Stimulated activated CD8-positive, alpha-beta memory T cell treated with anti-CD3 and anti-CD28 coated beads, Interleukin-12 subunit alpha, Interleukin-12 subunit beta, amount 100 ng/mL, for 24 hours (primary cell): ENCODE data around the gene PDGFD.

ENCODE experiments used
- DNase-seq: peaks from one replicate; pipeline ENCODE4 v3.0.0-alpha.2; 2020; ENCODE audit errors: extremely low read depth

PDGFD gene

GRCh38 chr11:104093426-104094280, 70.3 kb downstream of the PDGFD start:
- no peak for DNase-seq

- no peak for DNase-seq
Measured at GRCh38 chr11:104092744-104093143, 71.2 kb downstream of the PDGFD start.

- DNase-seq = no peak
Measured at GRCh38 chr11:104091281-104092096, 72.5 kb downstream of the PDGFD start.

GRCh38 chr11:104090767-104091166, 73.2 kb downstream of the PDGFD start:
- DNase-seq = no peak

GRCh38 chr11:104089481-104089880, 74.5 kb downstream of the PDGFD start:
- DNase-seq = no peak

- DNase-seq = no peak
Measured at GRCh38 chr11:104086621-104087020, 77.3 kb downstream of the PDGFD start.

GRCh38 chr11:104078995-104079394, 85.0 kb downstream of the PDGFD start:
- DNase-seq = no peak

- no peak for DNase-seq
Measured at GRCh38 chr11:104078245-104078644, 85.7 kb downstream of the PDGFD start.

- DNase-seq = no peak
Measured at GRCh38 chr11:104076455-104076854, 87.5 kb downstream of the PDGFD start.

GRCh38 chr11:104075706-104076105, 88.2 kb downstream of the PDGFD start:
- no peak for DNase-seq

- DNase-seq = no peak
Measured at GRCh38 chr11:104075091-104075490, 88.9 kb downstream of the PDGFD start.

- DNase-seq = no peak
Measured at GRCh38 chr11:104073950-104074705, 89.8 kb downstream of the PDGFD start.

- DNase-seq = no peak
Measured at GRCh38 chr11:104067534-104067933, 96.4 kb downstream of the PDGFD start.

GRCh38 chr11:104064034-104064630, 99.8 kb downstream of the PDGFD start:
- no peak for DNase-seq

GRCh38 chr11:104061853-104062521, 102.0 kb downstream of the PDGFD start:
- no peak for DNase-seq

GRCh38 chr11:104060820-104061219, 103.1 kb downstream of the PDGFD start:
- DNase-seq = no peak

- no peak for DNase-seq
Measured at GRCh38 chr11:104060004-104060794, 103.7 kb downstream of the PDGFD start.

- DNase-seq = no peak
Measured at GRCh38 chr11:104058680-104059079, 105.3 kb downstream of the PDGFD start.

GRCh38 chr11:104057908-104058307, 106.0 kb downstream of the PDGFD start:
- DNase-seq = no peak

GRCh38 chr11:104055596-104055995, 108.4 kb downstream of the PDGFD start:
- no peak for DNase-seq
